H9 (cell line): ENCODE measurements around the gene LARP1. TPM values are rescaled to one million over a fixed set of nuclear protein-coding genes. Genes with fewer than 3 reads are reported as not detected.

Source experiments
- DNase-seq: peaks from one replicate; pipeline ENCODE4 v3.0.0-alpha.2; 2017
- H2AFZ ChIP-seq: one replicate; pipeline ENCODE4 v1.6.1; 2013; ENCODE audit warnings: mild to moderate bottlenecking, low read length, control low read depth, moderate library complexity
- H2AK5ac ChIP-seq: 2 replicates; pipeline ENCODE4 v1.6.1; 2013; ENCODE audit warnings: low read length, control low read depth, mixed read lengths; ENCODE audit not compliant: insufficient read length
- H2BK120ac ChIP-seq: one replicate; pipeline ENCODE4 v1.6.1; 2013; ENCODE audit warnings: low read depth, mild to moderate bottlenecking, low read length, control low read depth, inconsistent platforms; ENCODE audit not compliant: poor library complexity, severe bottlenecking
- H2BK12ac ChIP-seq: 2 replicates; pipeline ENCODE4 v1.6.1; 2013; ENCODE audit warnings: low read length, control low read depth, mixed read lengths, low read depth; ENCODE audit not compliant: insufficient read length
- H2BK15ac ChIP-seq: 2 replicates; pipeline ENCODE4 v1.6.1; 2013; ENCODE audit warnings: low read depth, low read length, control low read depth
- H2BK20ac ChIP-seq: one replicate; pipeline ENCODE4 v1.6.1; 2013; ENCODE audit warnings: low read depth, mild to moderate bottlenecking, low read length, control low read depth, inconsistent platforms; ENCODE audit not compliant: poor library complexity, severe bottlenecking
- H2BK5ac ChIP-seq: 2 replicates; pipeline ENCODE4 v1.6.1; 2013; ENCODE audit warnings: low read length, control low read depth, mixed read lengths; ENCODE audit not compliant: insufficient read length
- H3K14ac ChIP-seq: 2 replicates; pipeline ENCODE4 v1.6.1; 2013; ENCODE audit warnings: low read length, control low read depth; ENCODE audit not compliant: insufficient read depth
- H3K18ac ChIP-seq: 2 replicates; pipeline ENCODE4 v1.6.1; 2013; ENCODE audit warnings: low read depth, mild to moderate bottlenecking, mixed read lengths, low read length, control low read depth; ENCODE audit not compliant: insufficient read length
- H3K23ac ChIP-seq: 2 replicates; pipeline ENCODE4 v1.6.1; 2013; ENCODE audit warnings: low read length, control low read depth, mixed read lengths, low read depth; ENCODE audit not compliant: insufficient read length
- H3K23me2 ChIP-seq: 2 replicates; pipeline ENCODE4 v1.6.1; 2013; ENCODE audit warnings: low read depth, mild to moderate bottlenecking, mixed read lengths, low read length, control low read depth; ENCODE audit not compliant: insufficient read length, poor library complexity, severe bottlenecking
- H3K27ac ChIP-seq: 2 replicates; pipeline ENCODE4 v1.5.1; 2013; ENCODE audit warnings: low read length, control low read depth, mixed read lengths, low read depth; ENCODE audit not compliant: insufficient read length
- H3K27me3 ChIP-seq: 2 replicates; pipeline ENCODE4 v1.6.1; 2013; ENCODE audit warnings: low read length, control low read depth, inconsistent platforms; ENCODE audit not compliant: insufficient read depth
- H3K4ac ChIP-seq: 2 replicates; pipeline ENCODE4 v1.6.1; 2013; ENCODE audit warnings: low read depth, mild to moderate bottlenecking, control low read depth, inconsistent platforms, low read length, moderate library complexity
- H3K4me1 ChIP-seq: 2 replicates; pipeline ENCODE4 v1.6.1; 2013; ENCODE audit warnings: low read length, control low read depth, inconsistent platforms; ENCODE audit not compliant: insufficient read depth
- H3K4me2 ChIP-seq: 2 replicates; pipeline ENCODE4 v1.6.1; 2013; ENCODE audit warnings: low read length, control low read depth, mixed read lengths; ENCODE audit not compliant: insufficient read length, insufficient read depth
- H3K56ac ChIP-seq: 2 replicates; pipeline ENCODE4 v1.6.1; 2013; ENCODE audit warnings: low read depth, mild to moderate bottlenecking, mixed read lengths, low read length, control low read depth; ENCODE audit not compliant: insufficient read length
- H3K79me1 ChIP-seq: 2 replicates; pipeline ENCODE4 v1.6.1; 2013; ENCODE audit warnings: low read depth, mild to moderate bottlenecking, moderate library complexity, low read length, control low read depth, inconsistent platforms; ENCODE audit not compliant: insufficient read depth, poor library complexity, severe bottlenecking
- H3K79me2 ChIP-seq: 2 replicates; pipeline ENCODE4 v1.6.1; 2013; ENCODE audit warnings: low read length, control low read depth, inconsistent platforms; ENCODE audit not compliant: insufficient read depth
- H3K9ac ChIP-seq: 2 replicates; pipeline ENCODE4 v1.6.1; 2013; ENCODE audit warnings: low read length, control low read depth, mixed read lengths; ENCODE audit not compliant: insufficient read length; ENCODE audit errors: extremely low read depth
- H3K9me3 ChIP-seq: one replicate; pipeline ENCODE4 v1.6.1; 2013; ENCODE audit warnings: low read depth, low read length, inconsistent platforms; ENCODE audit not compliant: control insufficient read depth
- H3T11ph ChIP-seq: one replicate; pipeline ENCODE4 v1.6.1; 2013; ENCODE audit warnings: mild to moderate bottlenecking, low read length, control low read depth, inconsistent platforms
- H4K20me1 ChIP-seq: one replicate; pipeline ENCODE4 v1.6.1; 2013; ENCODE audit not compliant: control insufficient read depth, insufficient read length, insufficient read depth
- H4K5ac ChIP-seq: 2 replicates; pipeline ENCODE4 v1.6.1; 2013; ENCODE audit warnings: low read depth, mild to moderate bottlenecking, mixed read lengths, low read length, control low read depth; ENCODE audit not compliant: insufficient read length
- H4K8ac ChIP-seq: replicated peaks from 2 replicates; pipeline ENCODE4 v1.6.1; 2013; ENCODE audit warnings: low read length, control low read depth, mixed read lengths, low read depth; ENCODE audit not compliant: insufficient read length
- H4K91ac ChIP-seq: 2 replicates; pipeline ENCODE4 v1.6.1; 2013; ENCODE audit warnings: low read depth, mild to moderate bottlenecking, moderate library complexity, mixed read lengths, low read length, control low read depth; ENCODE audit not compliant: insufficient read length
- H3K27ac Mint-ChIP-seq, 3 experiments: 2 replicates in 2 of 3; 3 replicates in 1 of 3; pipeline ENCODE4 v1.8.0; 2020 to 2021; ENCODE audit warnings: mixed read lengths in 3 of 3, mild to moderate bottlenecking in 1 of 3, moderate library complexity in 1 of 3
- H3K27me3 Mint-ChIP-seq: 2 replicates; pipeline ENCODE4 v1.8.0; 2021; ENCODE audit warnings: low read depth, mild to moderate bottlenecking, moderate library complexity, mixed read lengths
- H3K36me3 Mint-ChIP-seq, 3 experiments: 2 replicates in 2 of 3; 3 replicates in 1 of 3; pipeline ENCODE4 v1.8.0; 2020 to 2021; ENCODE audit warnings: low read depth in 3 of 3, mixed read lengths in 3 of 3; ENCODE audit not compliant: insufficient read depth in 1 of 3
- H3K4me1 Mint-ChIP-seq, 2 experiments: 2 replicates each; pipeline ENCODE4 v1.8.0; 2020; ENCODE audit warnings: mixed read lengths in 2 of 2
- H3K4me3 Mint-ChIP-seq, 2 experiments: 2 replicates in 1 of 2; 3 replicates in 1 of 2; pipeline ENCODE4 v1.8.0; 2020 to 2021; ENCODE audit warnings: mild to moderate bottlenecking in 2 of 2, mixed read lengths in 2 of 2, moderate library complexity in 1 of 2
- H3K9me3 Mint-ChIP-seq, 2 experiments: 2 replicates in 1 of 2; 3 replicates in 1 of 2; pipeline ENCODE4 v1.8.0; 2020; ENCODE audit warnings: mild to moderate bottlenecking in 2 of 2, mixed read lengths in 2 of 2, moderate library complexity in 1 of 2
- CTCF ChIP-seq: fragments of 200-600 bp; sonication (generic); conservative IDR thresholded peaks from 3 replicates; pipeline ENCODE4 v1.8.0; 2021; ENCODE audit warnings: antibody characterized with exemption, mild to moderate bottlenecking
- WGBS: extraction: QIAGEN DNeasy Blood & Tissue Kit; methylation state at CpG from one replicate; pipeline ENCODE4 v1.1.7; 2013; ENCODE audit warnings: missing lambda C conversion rate, low lambda C conversion rate, mixed read lengths; ENCODE audit not compliant: insufficient read length; ENCODE audit errors: extremely low coverage; 5-methylcytosine and 5-hydroxymethylcytosine counted together
- total RNA-seq: library from RNA; stranded (reverse); gene quantifications from 2 replicates; pipeline ENCODE4 v1.2.1, GENCODE V29; 2021

Gene LARP1
- total RNA-seq, 1 experiment from 2014 or later, result 405 TPM

- Histone ChIP-seq H2BK120ac (no peak overlapping the region), H2AFZ (no peak overlapping the region), H3K56ac (no peak overlapping the region), H4K91ac (no peak overlapping the region), H3K14ac (no peak overlapping the region), H3K4me2 (no peak overlapping the region), H3K79me1 (no peaks in the 10 kb centered on the region), H3K23ac (no peak overlapping the region), H3K79me2 (no peaks in the 10 kb centered on the region), H2BK20ac (no peak overlapping the region), H2BK12ac (no peak overlapping the region), H2BK15ac (no peak overlapping the region), H2BK5ac (no peak overlapping the region), H3K9me3 (no peaks in the 10 kb centered on the region), H2AK5ac (no peak overlapping the region), H3K4me1 (no peaks in the 10 kb centered on the region), H4K8ac (no peak overlapping the region), H4K20me1 (no peaks in the 10 kb centered on the region), H4K5ac (no peak overlapping the region), H3K4ac (no peak overlapping the region), H3K27ac (no peak overlapping the region), H3K18ac (no peak overlapping the region), H3K9ac (no peak overlapping the region), H3K27me3 (no peaks in the 10 kb centered on the region), H3K23me2 (no peaks in the 10 kb centered on the region), H3T11ph (no peak overlapping the region)
- no peak for DNase-seq
- H3K4me1 Mint-ChIP-seq, result peaks cover 6 to 28% of the 10 kb centered on the region in 2 experiments
- no peaks in the 10 kb centered on the region; a peak in 1 of 5 replicates for H3K9me3 Mint-ChIP-seq
- no peak for TF ChIP-seq CTCF
- no CpG with 5 or more reads among the region's 5 CpGs for WGBS
- no peak overlapping the region for H3K4me3 Mint-ChIP-seq
- H3K36me3 Mint-ChIP-seq, result peaks cover 55 to 92% (median 87%) of the 10 kb centered on the region in 3 experiments
- peak overlapping the region; percentile 18 to 83 (median 44); a peak in 5 of 7 replicates for H3K27ac Mint-ChIP-seq
- peaks cover 2% of the 10 kb centered on the region; the same call in 1 of the 2 replicates for H3K27me3 Mint-ChIP-seq
These were observed 60.6 kb downstream of the LARP1 start for GRCh38 chr5:154815684-154816247.
